ENCODE data around the gene TM4SF18.

- TF ChIP-seq, protein P1, sequence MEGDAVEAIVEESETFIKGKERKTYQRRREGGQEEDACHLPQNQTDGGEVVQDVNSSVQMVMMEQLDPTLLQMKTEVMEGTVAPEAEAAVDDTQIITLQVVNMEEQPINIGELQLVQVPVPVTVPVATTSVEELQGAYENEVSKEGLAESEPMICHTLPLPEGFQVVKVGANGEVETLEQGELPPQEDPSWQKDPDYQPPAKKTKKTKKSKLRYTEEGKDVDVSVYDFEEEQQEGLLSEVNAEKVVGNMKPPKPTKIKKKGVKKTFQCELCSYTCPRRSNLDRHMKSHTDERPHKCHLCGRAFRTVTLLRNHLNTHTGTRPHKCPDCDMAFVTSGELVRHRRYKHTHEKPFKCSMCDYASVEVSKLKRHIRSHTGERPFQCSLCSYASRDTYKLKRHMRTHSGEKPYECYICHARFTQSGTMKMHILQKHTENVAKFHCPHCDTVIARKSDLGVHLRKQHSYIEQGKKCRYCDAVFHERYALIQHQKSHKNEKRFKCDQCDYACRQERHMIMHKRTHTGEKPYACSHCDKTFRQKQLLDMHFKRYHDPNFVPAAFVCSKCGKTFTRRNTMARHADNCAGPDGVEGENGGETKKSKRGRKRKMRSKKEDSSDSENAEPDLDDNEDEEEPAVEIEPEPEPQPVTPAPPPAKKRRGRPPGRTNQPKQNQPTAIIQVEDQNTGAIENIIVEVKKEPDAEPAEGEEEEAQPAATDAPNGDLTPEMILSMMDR (conservative IDR thresholded peaks at IDR 0.05; ENCODE audit: low read length), result no peak
- TF ChIP-seq EZH2phosphoT487 (IDR thresholded peaks at IDR 0.05; ENCODE audit: borderline replicate concordance, low read depth, low read length), result no peak
Observed at GRCh38 chr3:149299938-149300801, 33.3 kb downstream of the TM4SF18 start.
